Epidermal melanocyte (primary cell): Measurements from ENCODE around the gene ST3GAL3.
A peak's percentile ranks its signal among the peaks of the same experiment; 100 is the strongest.

Source experiments
- DNase-seq: peaks from one replicate; pipeline ENCODE4 v3.0.0; 2011; ENCODE audit warnings: low spot score; ENCODE audit not compliant: insufficient read length

ST3GAL3 gene, protein sequence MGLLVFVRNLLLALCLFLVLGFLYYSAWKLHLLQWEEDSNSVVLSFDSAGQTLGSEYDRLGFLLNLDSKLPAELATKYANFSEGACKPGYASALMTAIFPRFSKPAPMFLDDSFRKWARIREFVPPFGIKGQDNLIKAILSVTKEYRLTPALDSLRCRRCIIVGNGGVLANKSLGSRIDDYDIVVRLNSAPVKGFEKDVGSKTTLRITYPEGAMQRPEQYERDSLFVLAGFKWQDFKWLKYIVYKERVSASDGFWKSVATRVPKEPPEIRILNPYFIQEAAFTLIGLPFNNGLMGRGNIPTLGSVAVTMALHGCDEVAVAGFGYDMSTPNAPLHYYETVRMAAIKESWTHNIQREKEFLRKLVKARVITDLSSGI

DNA sequence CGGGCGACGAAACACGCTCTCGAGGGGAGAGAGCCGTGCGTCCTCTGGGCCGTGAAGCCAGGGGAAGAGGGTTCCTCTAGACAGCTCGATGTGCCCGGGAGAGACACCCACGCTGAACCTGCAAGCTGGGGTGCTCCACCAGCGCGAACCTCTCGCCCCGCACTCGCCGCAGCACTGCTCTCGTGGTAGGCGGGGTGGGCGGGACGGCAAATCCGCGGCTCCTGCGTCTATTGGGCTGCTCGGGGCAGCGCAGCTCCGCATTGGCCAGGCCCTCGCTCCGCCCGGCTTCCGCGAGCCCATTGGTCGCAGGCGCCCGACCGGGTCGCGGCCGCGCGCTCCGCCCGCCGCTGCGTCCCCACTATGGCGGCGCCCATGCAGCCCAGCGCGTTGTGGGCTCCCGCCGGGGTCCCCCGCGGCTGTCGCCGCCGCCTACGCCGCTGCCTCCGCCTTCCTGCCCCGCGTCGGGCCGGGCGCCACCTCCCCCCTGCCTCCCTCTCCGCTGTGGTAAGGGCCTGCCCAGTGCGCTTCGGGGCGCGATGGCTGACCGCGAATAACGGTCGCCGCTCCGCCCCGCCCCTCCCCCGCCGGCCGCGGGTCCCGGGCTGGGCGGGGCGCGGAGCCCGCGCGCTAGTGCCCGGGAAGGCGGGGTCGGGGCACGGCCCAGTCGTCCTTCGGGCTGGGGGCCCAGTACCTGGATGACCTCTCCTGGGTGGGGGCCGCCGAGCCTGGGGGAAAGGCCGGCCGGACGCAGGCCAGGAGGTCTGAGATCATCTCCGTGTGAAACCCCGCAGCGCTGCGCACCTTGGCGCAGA is at the start of gene ST3GAL3:
Gene ST3GAL3 (plus strand): TSS at position 347 of the 812 bp plus-strand sequence. CDS start 28,727 bp downstream, outside the sequence.
- peak; percentile 78 for DNase-seq

DNA sequence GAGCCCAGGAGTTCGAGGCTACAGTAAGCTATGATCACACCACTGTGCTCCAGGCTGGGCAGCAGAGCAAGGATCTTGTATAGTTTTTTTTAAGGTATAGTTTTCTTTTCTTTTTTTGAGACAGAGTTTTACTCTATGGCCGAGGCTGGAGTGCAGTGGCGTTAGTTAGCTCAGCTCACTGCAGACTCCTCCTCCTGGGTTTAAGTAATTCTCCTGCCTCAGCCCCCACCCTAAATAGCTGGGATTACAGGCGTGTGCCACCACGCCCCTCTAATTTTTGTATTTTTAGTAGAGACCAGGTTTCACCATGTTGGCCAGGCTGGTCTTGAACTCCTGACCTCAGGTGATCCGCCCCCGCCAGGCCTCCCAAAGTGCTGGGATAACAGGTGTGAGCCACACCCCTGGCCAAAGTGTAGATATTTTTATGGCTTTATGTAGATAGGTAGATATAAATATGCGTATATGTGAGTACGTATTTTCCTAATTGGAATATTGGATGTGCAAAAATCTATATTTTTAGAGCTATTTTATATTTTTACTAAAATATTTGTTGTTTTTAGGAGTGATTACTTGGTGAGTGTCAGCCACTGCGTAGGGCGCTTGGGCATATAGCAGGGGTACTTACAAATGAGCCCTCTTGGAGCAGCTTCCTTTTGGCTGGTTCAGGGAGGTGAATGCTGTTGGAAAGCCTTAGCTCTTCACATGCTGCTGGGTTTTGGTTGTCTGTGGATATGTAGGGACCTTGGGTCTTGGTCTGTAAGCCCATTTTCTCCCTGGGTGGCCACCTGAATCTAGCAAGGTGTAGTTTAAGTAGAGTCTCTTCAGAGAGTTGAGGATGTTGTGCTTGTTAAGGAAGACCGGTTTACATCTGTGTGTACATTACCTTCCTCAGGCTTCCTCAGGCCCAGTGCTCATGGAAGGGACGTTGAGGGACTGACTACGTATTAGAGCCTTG is 47.8 kb upstream of the ST3GAL3 start:
- DNase-seq = no peak

DNA sequence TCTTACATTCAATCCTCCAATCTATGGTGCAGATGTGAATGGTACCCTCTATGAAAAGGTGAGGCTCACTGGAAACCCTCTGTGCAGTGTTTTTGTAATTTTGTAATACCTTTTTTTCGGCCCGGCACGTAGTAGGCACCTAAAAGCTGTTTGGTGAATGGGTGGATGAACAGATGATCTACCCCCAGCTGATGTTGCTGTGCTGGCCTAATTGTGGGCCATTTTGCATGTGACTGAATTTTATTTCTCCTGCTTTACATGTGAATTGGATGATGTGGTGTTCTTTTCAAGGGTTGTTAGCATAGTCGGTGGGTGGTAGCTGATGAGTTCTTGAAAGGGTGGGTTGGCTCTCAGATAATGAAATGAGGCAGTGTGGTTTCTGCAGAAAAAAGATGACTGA is 47.0 kb upstream of the ST3GAL3 start:
- DNase-seq = no peak

DNA sequence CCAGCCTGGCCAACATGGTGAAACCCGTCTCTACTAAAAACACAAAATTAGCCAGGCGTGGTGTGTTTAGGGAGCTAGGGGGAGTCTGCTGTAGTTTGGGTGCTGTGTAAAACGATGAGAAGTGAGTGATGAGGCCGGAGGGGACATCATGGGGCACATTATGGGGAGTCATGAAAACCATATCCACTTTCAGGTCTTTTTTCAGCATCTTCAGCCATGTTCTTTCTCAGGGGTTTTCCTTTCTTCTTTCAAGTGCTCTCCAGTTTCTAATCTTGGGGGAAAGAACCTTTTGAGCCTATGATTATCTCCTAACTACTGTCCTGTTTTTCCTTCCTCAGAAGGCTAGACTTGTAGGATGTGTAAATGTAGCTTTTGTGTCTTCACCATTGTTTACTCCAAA is 43.0 kb upstream of the ST3GAL3 start:
- DNase-seq = no peak

DNA sequence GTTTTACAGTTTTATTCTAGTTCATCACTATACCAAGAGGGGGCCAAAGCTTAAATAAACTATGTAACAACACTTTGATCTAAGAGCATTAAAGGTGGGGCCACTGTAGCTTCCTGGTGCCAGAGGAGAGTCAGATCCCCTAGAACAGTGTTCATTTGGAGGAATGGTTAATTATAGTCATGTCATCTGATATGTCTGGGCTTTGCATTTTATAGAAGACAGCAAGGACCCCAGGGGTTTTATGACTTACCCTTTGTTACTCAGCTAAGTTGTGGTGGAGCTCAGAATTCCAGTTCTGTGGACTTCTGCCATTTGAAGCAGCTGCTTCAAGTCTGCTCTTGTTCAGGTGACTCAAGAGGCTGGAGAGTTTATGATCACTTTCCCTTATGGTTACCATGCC is 40.7 kb upstream of the ST3GAL3 start:
- peak; percentile 42 for DNase-seq

DNA sequence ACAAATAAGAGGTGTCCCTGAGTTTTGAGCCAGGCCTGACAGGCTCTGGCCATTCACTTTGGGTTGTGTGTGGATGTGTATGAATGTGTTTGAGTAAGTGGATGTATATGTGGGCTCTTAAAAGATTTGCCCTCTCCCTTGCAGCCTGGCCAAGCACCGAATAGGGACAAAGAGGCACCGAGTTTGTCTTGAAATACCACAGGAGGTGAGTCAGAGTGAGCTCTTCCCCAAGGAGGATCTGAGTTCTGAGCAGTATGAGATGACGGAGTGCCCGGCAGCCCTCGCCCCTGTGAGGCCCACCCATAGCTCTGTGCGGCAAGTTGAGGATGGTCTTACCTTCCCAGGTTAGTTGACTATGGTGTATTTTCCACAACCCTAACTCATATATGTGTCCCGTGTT is 38.4 kb upstream of the ST3GAL3 start:
- DNase-seq = no peak

DNA sequence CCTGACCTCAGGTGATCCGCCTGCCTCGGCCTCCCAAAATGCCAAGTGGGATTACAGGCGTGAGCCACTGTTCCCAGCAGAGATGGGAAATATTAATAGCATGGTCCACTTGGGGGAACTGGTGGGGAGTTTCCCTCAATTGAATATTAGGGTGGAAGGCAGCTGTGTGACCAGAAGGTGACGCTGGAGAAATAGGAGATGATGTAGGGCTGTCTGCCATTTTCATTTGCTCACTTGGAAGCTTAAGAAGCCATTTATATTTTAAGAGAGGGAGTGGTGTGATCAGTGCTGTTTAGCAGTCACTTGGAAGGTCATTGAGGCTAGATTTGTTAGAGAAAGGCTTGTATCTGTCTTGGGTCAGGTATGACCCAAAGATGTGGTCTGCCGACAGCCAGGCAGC is 37.5 kb upstream of the ST3GAL3 start:
- DNase-seq = no peak

DNA sequence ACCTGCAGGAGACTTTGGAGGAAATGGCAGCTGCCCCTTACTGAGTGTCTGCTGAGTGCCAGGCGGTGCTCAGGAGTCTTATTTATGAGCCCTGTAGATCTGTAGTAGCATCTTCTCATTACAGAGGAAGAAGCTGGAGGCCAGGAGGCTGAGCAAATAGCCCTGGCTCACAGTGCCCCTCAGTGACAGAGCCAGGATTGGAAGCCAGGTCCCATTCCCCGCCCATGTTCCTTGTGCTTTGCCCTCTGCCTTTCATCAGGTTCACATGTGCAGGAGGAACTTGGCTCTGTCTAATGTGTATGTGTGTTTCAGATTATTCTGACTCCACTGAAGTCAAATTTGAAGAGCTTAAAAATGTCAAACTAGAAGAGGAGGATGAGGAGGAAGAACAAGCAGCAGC is 36.1 kb upstream of the ST3GAL3 start:
- no peak for DNase-seq

DNA sequence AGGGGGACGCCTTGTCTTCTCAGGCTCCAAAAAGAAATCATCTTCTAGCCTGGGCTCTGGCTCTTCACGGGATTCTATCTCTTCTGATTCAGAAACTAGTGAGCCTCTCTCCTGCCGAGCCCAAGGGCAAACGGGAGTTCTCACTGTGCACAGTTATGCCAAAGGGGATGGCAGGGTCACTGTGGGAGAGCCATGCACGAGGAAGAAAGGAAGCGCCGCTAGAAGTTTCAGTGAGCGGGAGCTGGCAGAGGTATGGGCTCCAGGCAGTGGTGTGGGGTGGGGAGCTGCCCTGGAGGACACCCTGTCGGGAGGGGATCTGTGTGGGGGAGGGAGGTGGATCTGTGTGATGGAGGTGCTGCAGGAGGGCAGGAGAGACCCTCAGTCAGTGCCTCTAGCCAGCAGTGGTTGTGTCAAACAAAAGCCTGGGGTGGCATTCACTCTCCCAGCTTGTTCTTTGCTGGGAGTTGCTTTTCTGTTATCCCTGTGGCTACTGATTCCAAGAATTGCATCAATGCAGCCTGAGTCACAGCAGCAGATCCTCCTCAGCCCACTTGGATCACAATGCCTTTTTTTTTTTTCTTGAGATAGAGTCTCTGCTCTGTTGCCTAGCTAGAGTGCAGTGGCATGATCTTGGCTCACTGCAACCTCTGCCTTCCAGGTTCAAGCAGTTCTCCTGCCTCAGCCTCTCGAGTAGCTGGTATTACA is 35.6 kb upstream of the ST3GAL3 start:
- no peak for DNase-seq

DNA sequence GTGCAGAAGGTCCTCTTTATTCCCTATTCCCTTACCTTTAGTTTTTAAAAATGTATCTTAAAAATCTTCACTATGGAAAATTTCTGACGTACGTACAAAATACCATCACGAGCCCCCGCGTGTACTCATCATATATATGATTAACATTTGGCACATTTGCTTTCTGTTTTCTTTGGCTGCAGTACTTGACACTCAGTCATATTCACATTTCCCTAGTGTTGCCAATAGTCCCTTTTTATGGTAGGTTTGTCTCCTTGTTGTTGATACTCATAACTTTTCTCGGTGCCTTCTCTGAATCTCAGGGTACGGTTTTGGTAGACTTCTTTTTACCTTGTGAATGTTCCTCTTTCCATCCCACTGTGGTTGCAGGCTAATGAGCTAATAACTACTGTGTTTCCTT is 34.1 kb upstream of the ST3GAL3 start:
- DNase-seq = no peak

DNA sequence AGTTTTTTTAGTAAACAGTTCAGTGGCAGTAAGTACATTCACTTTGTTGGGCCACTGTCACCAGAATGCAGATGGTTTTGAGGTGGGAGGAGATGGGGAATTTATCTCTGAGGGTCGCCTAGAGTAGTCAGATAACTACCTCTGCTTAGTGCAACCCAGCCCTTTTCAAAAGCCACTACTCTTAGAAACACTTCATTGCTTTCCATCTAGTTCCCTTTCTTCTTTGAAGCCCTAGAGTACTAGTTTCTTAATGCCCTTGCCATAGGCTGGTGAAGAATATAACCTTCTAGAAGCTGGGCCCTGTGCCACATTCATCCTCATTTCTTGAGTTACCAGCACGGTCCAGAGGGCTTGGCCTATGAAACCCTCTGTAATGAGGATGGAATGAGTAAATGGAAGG is 28.4 kb upstream of the ST3GAL3 start:
- no peak for DNase-seq

DNA sequence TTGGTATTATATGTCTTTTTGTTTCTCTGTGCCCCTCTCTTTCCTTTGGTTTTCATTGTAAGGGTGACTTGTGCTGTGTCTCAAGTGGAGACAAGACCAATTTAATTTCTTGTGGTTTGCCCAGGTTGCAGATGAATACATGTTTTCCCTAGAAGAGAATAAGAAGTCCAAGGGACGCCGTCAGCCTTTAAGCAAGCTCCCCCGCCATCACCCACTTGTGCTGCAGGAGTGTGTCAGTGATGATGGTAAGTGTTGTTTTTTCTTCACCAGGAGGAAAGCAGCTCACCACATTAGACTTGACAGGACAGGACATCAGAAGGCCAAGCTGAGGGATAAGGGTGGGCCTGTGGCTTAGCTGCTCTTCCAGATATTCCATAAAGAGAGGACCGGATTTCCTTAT is 23.8 kb upstream of the ST3GAL3 start:
- no peak for DNase-seq

DNA sequence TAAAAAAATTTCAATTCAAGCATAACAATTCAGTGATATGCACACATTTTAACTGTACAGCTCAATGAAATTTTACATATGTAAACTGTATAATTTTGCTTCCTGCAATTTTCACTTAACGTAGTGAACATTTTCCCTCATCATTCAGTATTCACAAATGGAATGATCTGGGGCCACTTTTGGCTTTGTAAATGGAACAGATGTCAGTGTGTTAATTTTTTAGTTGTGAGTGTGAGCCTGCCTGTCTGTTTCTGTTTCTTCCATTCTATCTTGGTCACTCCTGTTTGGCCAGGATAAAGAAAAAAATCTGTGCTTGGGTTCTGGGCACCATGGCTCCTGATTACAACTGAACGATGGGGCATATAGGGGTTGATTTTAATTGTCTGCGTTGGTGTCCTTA is 20.5 kb upstream of the ST3GAL3 start:
- no peak for DNase-seq

DNA sequence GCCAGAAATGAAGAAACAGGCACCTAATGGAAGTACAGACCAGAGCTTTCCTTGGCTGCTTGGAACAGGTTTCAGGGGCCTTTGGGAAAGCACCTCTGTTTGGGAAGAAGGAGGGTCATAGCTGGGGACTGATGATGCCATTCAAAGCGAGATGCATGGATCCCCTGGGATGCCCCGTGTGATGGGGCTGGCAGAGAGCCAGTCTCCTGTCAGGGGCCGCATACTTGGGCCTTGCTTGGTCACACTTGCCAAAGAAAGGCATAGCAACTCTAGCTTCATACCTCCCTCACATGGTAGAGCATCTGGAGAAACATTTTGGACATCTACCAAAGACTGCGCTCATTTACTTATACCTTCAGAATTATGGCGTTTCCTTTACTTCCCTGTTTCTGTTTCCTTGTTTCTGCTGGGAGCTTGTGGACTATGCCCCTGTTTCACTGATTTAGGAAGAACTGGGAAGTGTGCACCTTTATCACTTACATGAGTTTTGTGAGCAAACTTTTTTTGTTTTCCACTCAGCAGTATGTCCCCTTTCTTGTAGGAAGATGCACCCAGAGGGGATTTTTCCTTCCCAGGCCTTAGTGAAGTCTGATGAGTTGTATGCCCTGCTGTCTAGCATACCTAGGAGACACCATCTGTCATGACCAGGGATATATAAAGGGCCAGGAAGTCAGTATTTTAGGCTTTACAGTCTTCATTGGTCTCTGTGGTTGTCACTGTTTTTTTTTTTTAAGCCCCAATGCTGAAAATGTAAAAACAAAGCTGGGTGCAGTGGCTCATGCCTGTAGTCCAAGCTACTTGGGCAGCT is 19.8 kb upstream of the ST3GAL3 start:
- DNase-seq = no peak

DNA sequence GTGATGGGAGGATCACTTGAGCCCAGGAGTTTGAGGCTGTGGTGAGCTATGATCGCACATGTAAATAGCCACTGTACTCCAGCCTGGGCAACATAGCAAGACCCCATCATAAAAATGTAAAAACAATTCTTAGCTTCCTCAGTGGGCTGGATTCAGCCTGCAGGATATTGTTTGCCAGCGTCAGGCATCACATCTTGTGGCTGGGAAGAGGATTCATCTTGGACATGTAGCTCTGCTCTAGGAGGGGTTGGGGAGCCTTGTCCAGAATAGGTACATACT is 19.3 kb upstream of the ST3GAL3 start:
- DNase-seq = no peak

DNA sequence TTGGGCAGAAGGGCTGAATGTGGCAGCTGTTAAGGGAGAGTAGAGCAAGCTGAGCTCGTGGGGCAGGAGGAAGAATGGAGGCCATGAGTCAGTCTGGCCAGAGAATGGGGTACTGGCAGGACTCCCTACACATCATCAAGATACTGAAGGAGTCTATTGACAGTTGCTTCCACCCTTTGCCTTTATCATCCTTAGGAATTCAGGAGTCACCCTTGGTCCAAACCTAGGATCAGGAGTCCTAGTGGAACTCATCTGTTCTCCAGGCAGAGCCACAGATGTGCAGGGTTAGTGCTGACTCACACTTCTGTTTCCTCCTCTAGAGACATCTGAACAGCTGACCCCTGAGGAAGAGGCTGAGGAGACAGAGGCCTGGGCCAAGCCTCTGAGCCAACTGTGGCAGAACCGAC is 18.7 kb upstream of the ST3GAL3 start:
- no peak for DNase-seq

DNA sequence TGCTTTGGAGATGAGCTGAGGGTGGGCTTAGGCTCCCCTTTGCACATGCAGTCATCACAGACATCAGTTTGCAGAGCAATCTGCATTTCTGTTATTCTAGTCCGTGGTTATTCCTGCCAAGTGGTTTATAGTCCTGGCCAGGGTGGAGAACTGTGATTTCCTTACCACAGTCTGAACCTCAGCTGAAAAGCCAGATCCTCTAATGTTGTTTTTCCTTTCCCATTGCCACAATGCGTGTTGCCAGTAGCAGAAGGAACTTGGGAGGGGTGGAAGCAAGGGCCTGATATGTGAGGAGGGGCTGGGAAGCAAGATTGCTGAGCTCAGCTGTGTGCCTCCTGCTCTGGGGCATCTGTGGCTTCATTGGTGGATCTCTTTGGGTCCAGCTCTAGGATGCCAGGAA is 18.0 kb upstream of the ST3GAL3 start:
- DNase-seq = no peak

DNA sequence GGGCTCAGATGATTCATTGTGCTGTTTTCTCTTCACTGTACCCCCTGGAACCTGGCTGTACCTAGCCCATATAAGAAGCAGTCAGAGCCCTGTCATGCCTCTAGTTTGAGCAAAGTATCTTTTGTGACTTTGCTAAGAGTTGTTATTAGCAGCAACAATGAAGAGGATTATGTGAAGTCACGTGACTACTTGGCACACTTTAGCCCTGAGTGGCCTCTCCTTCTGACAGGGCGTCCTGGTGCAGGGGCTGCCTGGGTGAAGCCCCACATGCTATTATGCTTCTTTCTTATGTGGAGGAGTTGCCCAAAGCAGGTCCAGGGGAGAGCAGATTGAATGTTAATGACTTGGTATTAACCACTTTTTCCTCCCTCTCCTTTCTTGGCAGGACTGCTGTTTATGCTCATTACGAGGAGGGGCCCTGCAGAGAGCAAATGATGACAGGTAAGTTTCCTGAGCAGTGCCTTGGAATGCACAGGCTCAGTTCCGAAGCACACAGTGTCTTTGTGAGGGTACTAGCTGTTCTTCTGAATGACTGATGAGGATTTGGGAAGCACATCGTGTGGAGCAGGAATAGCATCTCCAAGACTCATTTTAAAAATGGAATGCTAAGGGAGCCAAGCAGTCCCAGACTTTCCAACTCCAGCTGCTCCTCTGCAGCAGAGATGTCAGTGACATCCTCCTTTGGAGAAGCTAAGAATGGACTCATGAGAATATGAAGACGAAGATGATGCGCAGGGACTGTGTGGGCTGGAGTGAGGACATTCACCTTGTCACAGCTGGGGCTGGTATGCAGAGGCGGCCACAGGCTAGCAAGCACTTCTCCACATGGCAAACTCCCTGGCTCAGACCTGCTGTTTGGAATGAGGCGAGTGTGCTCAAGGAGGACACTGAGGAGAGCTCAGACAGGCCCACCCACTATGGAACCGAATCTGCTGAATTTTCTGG is 15.2 kb upstream of the ST3GAL3 start:
- no peak for DNase-seq

DNA sequence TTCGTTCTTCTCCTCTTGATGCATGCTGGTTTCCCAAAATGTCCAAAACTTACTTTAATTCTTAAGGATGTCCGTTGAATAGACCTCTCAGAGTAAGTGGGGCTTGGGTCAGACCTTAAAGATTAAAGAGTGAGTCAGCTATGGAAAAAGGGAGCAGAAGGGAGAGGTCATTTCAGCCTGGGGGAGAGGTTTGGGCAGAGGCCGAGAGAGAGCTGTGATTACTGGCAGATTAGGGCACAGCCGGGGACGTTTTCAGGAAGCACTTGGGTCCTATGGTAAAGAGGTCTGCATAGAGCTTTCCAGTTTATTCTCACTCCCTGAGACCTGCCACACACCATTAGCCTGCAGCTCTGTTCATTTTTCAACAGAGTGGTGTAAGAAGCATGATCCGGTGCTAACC is 14.0 kb upstream of the ST3GAL3 start:
- no peak for DNase-seq
